ENCODE measurements around the gene LDLRAD4.

Gene LDLRAD4

DNA sequence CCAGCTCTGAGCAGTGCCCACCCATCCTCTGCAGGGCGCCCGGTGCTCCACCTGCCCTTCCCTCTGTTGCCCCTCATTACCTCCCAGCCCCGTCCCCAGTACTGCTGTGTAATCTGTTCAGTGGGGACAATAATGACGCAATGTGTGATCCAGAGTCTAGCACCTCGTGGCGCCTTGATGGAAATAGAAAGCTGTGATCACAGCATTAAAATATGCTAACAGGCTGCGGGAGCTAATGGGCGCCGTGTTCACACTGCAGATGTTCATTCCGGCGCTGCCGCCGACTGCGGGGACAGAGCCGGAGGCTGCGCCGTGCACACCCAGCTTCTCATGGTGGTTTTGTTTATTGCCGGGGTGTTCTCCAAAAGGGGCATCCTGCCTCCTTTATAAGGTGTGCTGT, 235.2 kb downstream of the LDLRAD4 start:
- intact Hi-C loops (cut with DNase I; ENCODE audit: low total_unique reads): no loop called here
- Histone ChIP-seq H3K27ac (no peak overlapping the region), H3K9me3 (no peaks in the 10 kb centered on the region), H3K4me1 (peaks cover 0 to 39% (median 29%) of the 10 kb centered on the region in 4 donors), H3K4me3 (no peak overlapping the region), H3K36me3 (no peaks in the 10 kb centered on the region), H3K27me3 (no peaks in the 10 kb centered on the region)
- peak in 1 of 2 donors; percentile 55 for DNase-seq
- TF ChIP-seq CTCF (IDR thresholded peaks at IDR 0.05): no peak

- no peaks in the 10 kb centered on the region for H3K36me3 ChIP-seq
- DNase-seq: peak in 1 of 2 donors; percentile 56
- H3K9me3 ChIP-seq: no peaks in the 10 kb centered on the region
- H3K27ac ChIP-seq: no peak overlapping the region
- TF ChIP-seq CTCF (IDR thresholded peaks at IDR 0.05): no peak
- intact Hi-C loops (cut with DNase I; ENCODE audit: low total_unique reads): no loop called here
- H3K4me3 ChIP-seq: no peak overlapping the region
- no peaks in the 10 kb centered on the region for H3K27me3 ChIP-seq
- peaks cover 0 to 39% (median 29%) of the 10 kb centered on the region in 4 donors for H3K4me1 ChIP-seq
Measured at GRCh38 chr18:13454363-13455150, 236.0 kb downstream of the LDLRAD4 start.

DNA sequence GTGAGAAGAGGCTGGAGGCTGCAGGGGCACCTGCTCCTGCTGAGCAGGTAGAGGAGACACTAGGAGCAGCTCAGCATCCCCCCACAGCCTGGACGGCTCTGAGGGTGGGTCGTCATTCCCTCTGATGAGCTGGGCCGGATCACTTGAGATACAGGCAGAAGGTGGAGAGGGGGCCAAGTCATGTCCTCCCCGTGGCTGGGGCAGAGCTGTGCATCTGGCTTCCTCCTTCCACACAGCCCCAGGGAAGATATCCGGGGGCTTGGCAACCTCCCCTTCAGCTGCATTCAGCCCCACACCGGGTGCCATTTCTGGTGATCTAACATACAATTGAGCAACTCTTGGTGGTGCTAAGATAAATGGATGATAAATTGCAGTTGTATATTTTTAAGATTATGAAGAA, 236.9 kb downstream of the LDLRAD4 start:
- Histone ChIP-seq H3K27me3 (no peaks in the 10 kb centered on the region), H3K4me1 (peaks cover 0 to 38% (median 25%) of the 10 kb centered on the region in 4 donors), H3K9me3 (no peaks in the 10 kb centered on the region), H3K36me3 (no peaks in the 10 kb centered on the region), H3K4me3 (no peak overlapping the region), H3K27ac (no peak overlapping the region)
- DNase-seq: peak in 1 of 2 donors; percentile 35
- intact Hi-C loops (cut with DNase I; ENCODE audit: low total_unique reads): no loop called here
- no peak for TF ChIP-seq CTCF (IDR thresholded peaks at IDR 0.05)

DNA sequence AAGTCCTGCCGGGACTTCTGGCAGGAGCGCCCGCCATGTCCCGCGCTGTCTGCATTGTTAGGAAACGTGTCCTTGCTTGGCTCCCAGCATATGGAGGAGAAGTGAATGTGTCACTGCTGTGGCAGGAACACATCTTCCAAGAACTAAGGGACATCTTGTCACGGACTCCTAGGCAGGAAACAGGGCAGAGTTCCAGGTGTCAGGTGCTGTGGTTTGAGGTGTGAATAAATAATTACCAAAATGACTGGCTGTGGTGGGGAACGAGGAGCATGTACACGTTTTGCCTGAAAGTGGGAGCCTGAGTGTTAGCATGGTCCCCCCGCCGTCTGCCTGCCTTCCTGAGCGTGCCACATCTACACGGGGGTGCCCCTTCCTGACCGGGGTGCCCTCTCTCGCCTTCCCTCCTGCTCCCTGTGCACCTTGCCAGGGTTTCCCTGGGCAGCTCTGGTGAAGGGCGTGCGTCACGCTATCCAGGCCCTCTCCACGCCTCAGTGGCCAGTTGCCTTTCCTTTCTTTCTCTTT, 237.5 kb downstream of the LDLRAD4 start:
- Histone ChIP-seq H3K27ac (no peak overlapping the region), H3K36me3 (no peaks in the 10 kb centered on the region), H3K9me3 (no peaks in the 10 kb centered on the region), H3K4me3 (no peak overlapping the region), H3K27me3 (no peaks in the 10 kb centered on the region), H3K4me1 (peaks cover 0 to 34% (median 21%) of the 10 kb centered on the region in 4 donors)
- intact Hi-C loops (cut with DNase I; ENCODE audit: low total_unique reads): no loop called here
- no peak for TF ChIP-seq CTCF (IDR thresholded peaks at IDR 0.05)
- DNase-seq: peak in 1 of 2 donors; percentile 48

- TF ChIP-seq CTCF (IDR thresholded peaks at IDR 0.05): no peak
- no peaks in the 10 kb centered on the region for H3K36me3 ChIP-seq
- H3K27me3 ChIP-seq: no peaks in the 10 kb centered on the region
- intact Hi-C loops (cut with DNase I; ENCODE audit: low total_unique reads): no loop called here
- peak in 1 of 2 donors; percentile 45 for DNase-seq
- H3K9me3 ChIP-seq: no peaks in the 10 kb centered on the region
- no peak overlapping the region for H3K4me3 ChIP-seq
- no peak overlapping the region for H3K27ac ChIP-seq
- peaks cover 0 to 26% (median 13%) of the 10 kb centered on the region in 4 donors for H3K4me1 ChIP-seq
Measured at GRCh38 chr18:13456736-13457271, 238.2 kb downstream of the LDLRAD4 start.

Data from tibial artery (tissue), 4 donors.